ENCODE results near the gene KLF8. TPM values are rescaled to one million over a fixed set of nuclear protein-coding genes. Genes with fewer than 3 reads are reported as not detected.

Gene KLF8
- 1.00 and 1.4 TPM in 2 replicates for total RNA-seq

GRCh38 chrX:56232221-56233082, at the start of gene KLF8:
Gene KLF8 (plus strand): TSS chrX:56232356. CDS start chrX:56233335, 979 bp downstream.

